ENCODE data around the gene ATP5PB.

Gene ATP5PB

GRCh38 chr1:111505641-111506119, 56.4 kb downstream of the ATP5PB start:
- no peak for DNase-seq (ENCODE audit: low read depth in 2 of 3, low spot score in 1 of 3)

GRCh38 chr1:111506561-111506960, 57.3 kb downstream of the ATP5PB start:
- DNase-seq (ENCODE audit: low read depth in 2 of 3, low spot score in 1 of 3) = no peak

DNA sequence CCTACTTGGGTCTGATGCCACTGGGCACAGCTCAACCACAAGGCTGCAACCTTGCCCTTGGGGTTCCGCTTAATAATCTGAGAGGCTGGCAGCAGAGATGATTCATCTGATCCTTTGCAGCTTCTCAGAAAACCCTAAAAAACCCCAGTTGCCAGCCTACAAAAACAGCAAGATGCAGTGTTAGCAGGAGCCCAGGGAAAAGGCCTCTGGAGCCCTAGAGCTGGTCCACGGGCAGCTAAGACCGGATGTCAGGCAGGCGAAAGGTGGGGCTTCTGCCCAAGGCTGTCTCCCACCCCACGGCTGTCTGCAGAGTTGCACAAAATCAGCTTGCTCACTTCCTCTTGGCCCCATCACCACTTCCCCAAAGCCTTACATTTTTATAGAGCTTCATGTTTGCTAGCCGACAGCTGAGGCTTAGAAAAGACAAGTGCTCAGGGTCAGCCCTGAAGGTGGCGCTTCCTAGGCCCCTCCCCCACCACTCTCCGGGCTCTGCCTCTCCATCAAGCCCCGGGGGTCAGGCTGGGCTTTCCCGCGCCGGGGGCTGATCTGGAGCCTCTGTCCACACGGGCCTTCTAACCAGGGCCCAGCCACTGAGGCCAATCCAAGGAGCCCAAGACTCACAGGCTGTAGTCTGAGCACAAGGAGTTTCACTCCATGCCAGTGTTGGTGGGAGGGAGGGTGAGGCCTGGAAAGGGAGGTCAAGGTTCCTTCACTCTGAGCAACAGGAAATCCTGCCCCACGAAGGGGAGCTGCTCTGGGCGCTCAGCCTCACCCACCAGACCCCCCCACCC, 58.3 kb downstream of the ATP5PB start:
- peak; percentile 32 to 50 (median 43) for DNase-seq (ENCODE audit: low read depth in 2 of 3, low spot score in 1 of 3)

- no peak for DNase-seq (ENCODE audit: low read depth in 2 of 3, low spot score in 1 of 3)
These were observed 60.7 kb downstream of the ATP5PB start for GRCh38 chr1:111509997-111510375.

- DNase-seq (ENCODE audit: low read depth in 2 of 3, low spot score in 1 of 3) = no peak
These were observed 62.1 kb downstream of the ATP5PB start for GRCh38 chr1:111511370-111511769.

Data from stimulated activated CD4-positive, alpha-beta T cell treated with anti-CD3 and anti-CD28 coated beads, Interleukin-12 subunit alpha, Interleukin-12 subunit beta, amount 100 ng/mL, for 48 hours (primary cell).